Measurements from ENCODE around the gene DMC1. TPM values are rescaled to one million over a fixed set of nuclear protein-coding genes. Genes with fewer than 3 reads are reported as not detected.

The DMC1 gene
- total RNA-seq, 1 experiment from 2014 or later, result 0.28 TPM

DNA sequence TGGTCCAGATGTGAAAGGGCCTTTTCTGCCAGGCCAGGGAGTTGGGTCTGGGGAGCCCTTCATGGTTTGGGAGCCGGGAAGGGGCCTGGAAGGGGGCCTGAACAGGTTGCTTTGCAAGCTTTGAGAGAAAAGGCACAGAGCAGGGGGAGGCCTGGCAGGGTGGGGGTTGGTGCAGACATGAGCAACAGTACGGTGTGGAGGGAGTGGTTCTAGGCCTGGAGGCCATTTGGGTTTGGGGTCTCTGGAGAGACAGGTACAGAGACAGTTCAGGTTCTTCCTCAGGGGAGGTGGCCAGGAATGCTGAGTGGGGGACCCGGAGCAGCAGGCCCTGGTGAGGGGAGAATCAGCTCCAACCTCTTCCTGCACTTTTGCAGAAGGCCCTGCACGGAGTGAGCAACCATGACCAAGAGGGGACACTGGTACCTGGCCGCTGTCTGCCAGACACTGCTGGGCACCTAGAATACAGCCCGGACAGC, 100.6 kb downstream of the DMC1 start:
- no peak for DNase-seq (ENCODE audit: low spot score)

Other genes with a start within 250 kb of the DMC1 start
- gene KCNJ4, start 115.0 kb downstream of the DMC1 start, total RNA-seq (2014; rRNA removed; shearing (Covaris generic)), result 0.31 TPM in 1 of 2 replicates, not detected in the other
- 18.4 and 24.4 TPM in 2 replicates for gene KDELR3, start 102.1 kb downstream of the DMC1 start, total RNA-seq (2014; rRNA removed; shearing (Covaris generic))
- gene DDX17, start 63.9 kb downstream of the DMC1 start, total RNA-seq (2014; rRNA removed; shearing (Covaris generic)), result 241 and 273 TPM in 2 replicates
- gene FAM227A, start 86.2 kb upstream of the DMC1 start, total RNA-seq (2014; rRNA removed; shearing (Covaris generic)), result 0.83 and 2.5 TPM in 2 replicates
- gene CBY1, start 86.5 kb upstream of the DMC1 start, total RNA-seq (2014; rRNA removed; shearing (Covaris generic)), result 15.9 and 25.9 TPM in 2 replicates
- gene TOMM22, start 111.8 kb upstream of the DMC1 start, total RNA-seq (2014; rRNA removed; shearing (Covaris generic)), result 58.0 and 67.7 TPM in 2 replicates
- gene JOSD1, start 130.8 kb upstream of the DMC1 start, total RNA-seq (2014; rRNA removed; shearing (Covaris generic)), result 43.3 and 44.5 TPM in 2 replicates
- gene GTPBP1, start 135.8 kb upstream of the DMC1 start, total RNA-seq (2014; rRNA removed; shearing (Covaris generic)), result 8.3 and 16.1 TPM in 2 replicates
- 61.3 and 77.4 TPM in 2 replicates for gene SUN2, start 185.8 kb upstream of the DMC1 start, total RNA-seq (2014; rRNA removed; shearing (Covaris generic))
- gene DNAL4, start 224.0 kb upstream of the DMC1 start, total RNA-seq (2014; rRNA removed; shearing (Covaris generic)), result 11.7 TPM in 2 replicates

All from A172 (cell line).